Measurements from ENCODE around the gene APLF.

DNA sequence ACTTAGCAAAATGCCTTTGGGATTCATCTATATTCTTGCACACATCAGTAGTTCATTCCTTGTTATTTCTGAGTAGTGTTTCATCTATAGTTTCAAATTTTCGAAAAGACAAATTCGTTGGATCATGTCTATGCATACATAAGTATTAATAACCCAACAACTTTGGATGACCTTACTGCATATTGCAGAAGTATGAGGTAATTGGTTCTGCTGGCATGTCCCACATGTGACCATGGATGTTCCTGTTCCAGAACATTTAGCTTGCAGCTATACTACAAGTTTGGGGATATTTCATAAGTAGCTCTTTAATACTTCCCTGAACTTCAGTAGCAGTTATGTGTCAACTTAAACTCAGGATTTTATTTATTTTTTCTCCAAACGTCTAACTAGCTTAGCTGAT lies 44.9 kb downstream of the APLF start:
- no peak for TF ChIP-seq POLR2A (IDR thresholded peaks at IDR 0.05)
- TF ChIP-seq, protein P1, sequence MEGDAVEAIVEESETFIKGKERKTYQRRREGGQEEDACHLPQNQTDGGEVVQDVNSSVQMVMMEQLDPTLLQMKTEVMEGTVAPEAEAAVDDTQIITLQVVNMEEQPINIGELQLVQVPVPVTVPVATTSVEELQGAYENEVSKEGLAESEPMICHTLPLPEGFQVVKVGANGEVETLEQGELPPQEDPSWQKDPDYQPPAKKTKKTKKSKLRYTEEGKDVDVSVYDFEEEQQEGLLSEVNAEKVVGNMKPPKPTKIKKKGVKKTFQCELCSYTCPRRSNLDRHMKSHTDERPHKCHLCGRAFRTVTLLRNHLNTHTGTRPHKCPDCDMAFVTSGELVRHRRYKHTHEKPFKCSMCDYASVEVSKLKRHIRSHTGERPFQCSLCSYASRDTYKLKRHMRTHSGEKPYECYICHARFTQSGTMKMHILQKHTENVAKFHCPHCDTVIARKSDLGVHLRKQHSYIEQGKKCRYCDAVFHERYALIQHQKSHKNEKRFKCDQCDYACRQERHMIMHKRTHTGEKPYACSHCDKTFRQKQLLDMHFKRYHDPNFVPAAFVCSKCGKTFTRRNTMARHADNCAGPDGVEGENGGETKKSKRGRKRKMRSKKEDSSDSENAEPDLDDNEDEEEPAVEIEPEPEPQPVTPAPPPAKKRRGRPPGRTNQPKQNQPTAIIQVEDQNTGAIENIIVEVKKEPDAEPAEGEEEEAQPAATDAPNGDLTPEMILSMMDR (IDR thresholded peaks at IDR 0.05 in 4 of 5, conservative IDR thresholded peaks at IDR 0.05 in 1 of 5), result no peak

All from gastrocnemius medialis (tissue), 4 donors.